Neural cell (in vitro differentiated cells): ENCODE data around the gene TPCN1. TPM values are rescaled to one million over a fixed set of nuclear protein-coding genes. Genes with fewer than 3 reads are reported as not detected.

Experiments used
- H2AFZ ChIP-seq: fragments of 200-600, 300-800 bp; sonication (generic), shearing (Covaris generic); 2 replicates; pipeline ENCODE4 v1.6.0; 2014; ENCODE audit warnings: low read depth, mild to moderate bottlenecking, antibody characterized with exemption, low read length, moderate library complexity
- H3F3A ChIP-seq: fragments of 200-600 bp; shearing (Covaris generic); 2 replicates; pipeline ENCODE4 v1.6.1; 2016; ENCODE audit warnings: mild to moderate bottlenecking, moderate library complexity, mixed read lengths, antibody characterized with exemption, low read length; ENCODE audit not compliant: insufficient read depth, poor library complexity, severe bottlenecking
- H3K27ac ChIP-seq: fragments of 200-600, 300-800 bp; sonication (generic), shearing (Covaris generic); 2 replicates; pipeline ENCODE4 v1.5.1; 2014; ENCODE audit warnings: mild to moderate bottlenecking, low read length, moderate library complexity
- H3K27me3 ChIP-seq: fragments of 300-800, 200-600 bp; sonication (generic), shearing (Covaris generic); 2 replicates; pipeline ENCODE4 v1.6.0; 2014; ENCODE audit warnings: mild to moderate bottlenecking, low read depth, low read length, moderate library complexity; ENCODE audit not compliant: insufficient read depth
- H3K36me3 ChIP-seq: fragments of 300-800, 200-600 bp; sonication (generic), shearing (Covaris generic); 2 replicates; pipeline ENCODE4 v1.5.1; 2014; ENCODE audit warnings: mild to moderate bottlenecking, antibody characterized with exemption, low read length, moderate library complexity; ENCODE audit not compliant: insufficient read depth
- H3K4me2 ChIP-seq: fragments of 300-800, 200-600 bp; sonication (generic), shearing (Covaris generic); 2 replicates; pipeline ENCODE4 v1.6.0; 2014; ENCODE audit warnings: mild to moderate bottlenecking, low read length
- H3K4me3 ChIP-seq: fragments of 300-800, 200-600 bp; sonication (generic), shearing (Covaris generic); 2 replicates; pipeline ENCODE4 v1.5.1; 2014; ENCODE audit warnings: mild to moderate bottlenecking, low read length, moderate library complexity
- H3K79me2 ChIP-seq: fragments of 200-600 bp; shearing (Covaris generic); replicated peaks from 2 replicates; pipeline ENCODE4 v1.6.0; 2014; ENCODE audit warnings: mild to moderate bottlenecking, low read length, moderate library complexity; ENCODE audit not compliant: insufficient read depth
- H3K9ac ChIP-seq: fragments of 300-800, 200-600 bp; sonication (generic), shearing (Covaris generic); 2 replicates; pipeline ENCODE4 v1.6.1; 2016; ENCODE audit warnings: mild to moderate bottlenecking, low read length, mixed read lengths
- H3K9me2 ChIP-seq: fragments of 200-600 bp; shearing (Covaris generic); 2 replicates; pipeline ENCODE4 v1.6.1; 2016; ENCODE audit warnings: mild to moderate bottlenecking, low read length, mixed read lengths; ENCODE audit not compliant: insufficient read depth
- H3K9me3 ChIP-seq: fragments of 200-600, 300-800 bp; sonication (generic), shearing (Covaris generic); 2 replicates; pipeline ENCODE4 v1.6.1; 2016; ENCODE audit warnings: mild to moderate bottlenecking, mixed run types, low read length, moderate library complexity, mixed read lengths
- H4K20me1 ChIP-seq: fragments of 200-600 bp; shearing (Covaris generic); 2 replicates; pipeline ENCODE4 v1.6.1; 2016; ENCODE audit warnings: mild to moderate bottlenecking, mixed run types; ENCODE audit not compliant: insufficient read depth
- EP300 ChIP-seq: fragments of 450-650 bp; conservative IDR thresholded peaks from 2 replicates; pipeline ENCODE4 v1.6.1; 2014; ENCODE audit warnings: antibody characterized with exemption, mild to moderate bottlenecking, moderate library complexity; ENCODE audit not compliant: poor library complexity, severe bottlenecking
- EZH2 ChIP-seq: fragments of 200-600, 300-800 bp; shearing (Covaris generic), sonication (generic); IDR thresholded peaks from 2 replicates; pipeline ENCODE4 v1.6.1; 2014; ENCODE audit warnings: antibody characterized with exemption, low read length, borderline replicate concordance, mild to moderate bottlenecking; ENCODE audit not compliant: insufficient read depth, poor library complexity, severe bottlenecking
- MXI1 ChIP-seq: fragments of 450-650 bp; conservative IDR thresholded peaks from 2 replicates; pipeline ENCODE4 v1.6.1; 2014; ENCODE audit warnings: antibody characterized with exemption, mild to moderate bottlenecking; ENCODE audit not compliant: poor library complexity, severe bottlenecking
- POLR2AphosphoS5 ChIP-seq: IDR thresholded peaks from 2 replicates; pipeline ENCODE4 v1.6.1; 2012
- RAD21 ChIP-seq: fragments of 450-650 bp; conservative IDR thresholded peaks from 2 replicates; pipeline ENCODE4 v1.6.1; 2014; ENCODE audit warnings: antibody characterized with exemption, mild to moderate bottlenecking, moderate library complexity
- SMC3 ChIP-seq: fragments of 450-650 bp; conservative IDR thresholded peaks from 2 replicates; pipeline ENCODE4 v1.6.1; 2014; ENCODE audit warnings: antibody characterized with exemption, mild to moderate bottlenecking, moderate library complexity; ENCODE audit not compliant: poor library complexity
- TAF1 ChIP-seq: IDR thresholded peaks from 2 replicates; pipeline ENCODE4 v1.6.1; 2012; ENCODE audit warnings: low read depth
- polyA plus RNA-seq: library from polyadenylated mRNA; depleted of rRNA; stranded (reverse); fragments of >200 nt; gene quantifications from 2 replicates; pipeline ENCODE4 v1.2.3, GENCODE V29; 2014
- TF ChIP-seq, protein P1 (sequence below): fragments of 450-650 bp; IDR thresholded peaks from 2 replicates; pipeline ENCODE4 v1.5.1; 2014; ENCODE audit warnings: antibody characterized with exemption, mild to moderate bottlenecking, moderate library complexity; ENCODE audit not compliant: poor library complexity, severe bottlenecking
- TF ChIP-seq, protein P2 (sequence below): IDR thresholded peaks from 2 replicates; pipeline ENCODE4 v1.6.1; 2012; ENCODE audit warnings: borderline replicate concordance

Gene TPCN1
- polyA plus RNA-seq, 1 donor from 2014 or later, result 4.0 TPM

DNA sequence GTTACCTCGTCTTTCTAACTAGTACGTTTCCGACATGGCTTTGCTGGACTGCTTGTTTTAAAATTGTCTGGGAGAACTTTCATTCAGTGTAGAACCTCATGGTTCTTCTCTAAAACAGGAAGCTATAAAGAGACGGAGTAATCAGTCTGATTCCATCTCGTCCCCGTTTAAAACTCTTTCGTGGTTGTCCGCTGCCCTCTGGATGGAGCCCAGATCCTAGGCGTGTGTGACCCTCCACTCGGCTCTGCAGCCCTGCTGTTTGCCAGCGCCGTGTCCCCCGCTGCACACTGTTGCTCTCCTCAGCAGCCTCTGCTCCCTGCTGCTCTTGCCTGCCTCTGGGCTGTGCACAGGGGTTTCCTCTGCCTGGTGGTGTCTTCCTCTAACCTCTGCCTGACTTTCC lies 63.5 kb downstream of the TPCN1 start:
- Histone ChIP-seq H3K9me2 (no peaks in the 10 kb centered on the region), H3K79me2 (no peaks in the 10 kb centered on the region), H3K27me3 (no peaks in the 10 kb centered on the region), H3F3A (no peaks in the 10 kb centered on the region), H3K4me2 (no peak overlapping the region), H3K9ac (no peak overlapping the region), H3K36me3 (no peaks in the 10 kb centered on the region), H3K4me3 (no peak overlapping the region), H4K20me1 (no peaks in the 10 kb centered on the region), H3K27ac (no peak overlapping the region), H2AFZ (no peak overlapping the region), H3K9me3 (no peaks in the 10 kb centered on the region)
- TF ChIP-seq MXI1 (no peak), EZH2 (no peak), EP300 (no peak), TAF1 (no peak), SMC3 (no peak), POLR2AphosphoS5 (no peak), RAD21 (no peak)
- TF ChIP-seq, protein P1, sequence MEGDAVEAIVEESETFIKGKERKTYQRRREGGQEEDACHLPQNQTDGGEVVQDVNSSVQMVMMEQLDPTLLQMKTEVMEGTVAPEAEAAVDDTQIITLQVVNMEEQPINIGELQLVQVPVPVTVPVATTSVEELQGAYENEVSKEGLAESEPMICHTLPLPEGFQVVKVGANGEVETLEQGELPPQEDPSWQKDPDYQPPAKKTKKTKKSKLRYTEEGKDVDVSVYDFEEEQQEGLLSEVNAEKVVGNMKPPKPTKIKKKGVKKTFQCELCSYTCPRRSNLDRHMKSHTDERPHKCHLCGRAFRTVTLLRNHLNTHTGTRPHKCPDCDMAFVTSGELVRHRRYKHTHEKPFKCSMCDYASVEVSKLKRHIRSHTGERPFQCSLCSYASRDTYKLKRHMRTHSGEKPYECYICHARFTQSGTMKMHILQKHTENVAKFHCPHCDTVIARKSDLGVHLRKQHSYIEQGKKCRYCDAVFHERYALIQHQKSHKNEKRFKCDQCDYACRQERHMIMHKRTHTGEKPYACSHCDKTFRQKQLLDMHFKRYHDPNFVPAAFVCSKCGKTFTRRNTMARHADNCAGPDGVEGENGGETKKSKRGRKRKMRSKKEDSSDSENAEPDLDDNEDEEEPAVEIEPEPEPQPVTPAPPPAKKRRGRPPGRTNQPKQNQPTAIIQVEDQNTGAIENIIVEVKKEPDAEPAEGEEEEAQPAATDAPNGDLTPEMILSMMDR, result no peak
- TF ChIP-seq, protein P2, sequence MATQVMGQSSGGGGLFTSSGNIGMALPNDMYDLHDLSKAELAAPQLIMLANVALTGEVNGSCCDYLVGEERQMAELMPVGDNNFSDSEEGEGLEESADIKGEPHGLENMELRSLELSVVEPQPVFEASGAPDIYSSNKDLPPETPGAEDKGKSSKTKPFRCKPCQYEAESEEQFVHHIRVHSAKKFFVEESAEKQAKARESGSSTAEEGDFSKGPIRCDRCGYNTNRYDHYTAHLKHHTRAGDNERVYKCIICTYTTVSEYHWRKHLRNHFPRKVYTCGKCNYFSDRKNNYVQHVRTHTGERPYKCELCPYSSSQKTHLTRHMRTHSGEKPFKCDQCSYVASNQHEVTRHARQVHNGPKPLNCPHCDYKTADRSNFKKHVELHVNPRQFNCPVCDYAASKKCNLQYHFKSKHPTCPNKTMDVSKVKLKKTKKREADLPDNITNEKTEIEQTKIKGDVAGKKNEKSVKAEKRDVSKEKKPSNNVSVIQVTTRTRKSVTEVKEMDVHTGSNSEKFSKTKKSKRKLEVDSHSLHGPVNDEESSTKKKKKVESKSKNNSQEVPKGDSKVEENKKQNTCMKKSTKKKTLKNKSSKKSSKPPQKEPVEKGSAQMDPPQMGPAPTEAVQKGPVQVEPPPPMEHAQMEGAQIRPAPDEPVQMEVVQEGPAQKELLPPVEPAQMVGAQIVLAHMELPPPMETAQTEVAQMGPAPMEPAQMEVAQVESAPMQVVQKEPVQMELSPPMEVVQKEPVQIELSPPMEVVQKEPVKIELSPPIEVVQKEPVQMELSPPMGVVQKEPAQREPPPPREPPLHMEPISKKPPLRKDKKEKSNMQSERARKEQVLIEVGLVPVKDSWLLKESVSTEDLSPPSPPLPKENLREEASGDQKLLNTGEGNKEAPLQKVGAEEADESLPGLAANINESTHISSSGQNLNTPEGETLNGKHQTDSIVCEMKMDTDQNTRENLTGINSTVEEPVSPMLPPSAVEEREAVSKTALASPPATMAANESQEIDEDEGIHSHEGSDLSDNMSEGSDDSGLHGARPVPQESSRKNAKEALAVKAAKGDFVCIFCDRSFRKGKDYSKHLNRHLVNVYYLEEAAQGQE, result no peak

- no peaks in the 10 kb centered on the region for H3K27me3 ChIP-seq
These were observed 64.7 kb downstream of the TPCN1 start for GRCh38 chr12:113285679-113286610.

More at GRCh38 chr12:113285679-113286610, 64.7 kb downstream of the TPCN1 start:
- no peak overlapping the region for H3K9ac ChIP-seq
- H2AFZ ChIP-seq, result no peak overlapping the region
- no peak overlapping the region for H3K4me2 ChIP-seq
- H3F3A ChIP-seq, result no peaks in the 10 kb centered on the region
- H3K36me3 ChIP-seq, result no peaks in the 10 kb centered on the region
- H3K4me3 ChIP-seq, result no peak overlapping the region
- no peaks in the 10 kb centered on the region for H4K20me1 ChIP-seq
- H3K9me3 ChIP-seq, result no peaks in the 10 kb centered on the region
- no peaks in the 10 kb centered on the region for H3K79me2 ChIP-seq
- H3K9me2 ChIP-seq, result no peaks in the 10 kb centered on the region
- TF ChIP-seq EZH2, result no peak
- TF ChIP-seq, protein P1, result no peak
- no peak for TF ChIP-seq SMC3
- no peak for TF ChIP-seq MXI1
- no peak for TF ChIP-seq POLR2AphosphoS5
- TF ChIP-seq TAF1, result no peak
- no peak for TF ChIP-seq EP300
- no peak for TF ChIP-seq RAD21
- TF ChIP-seq, protein P2, result no peak
- no peak overlapping the region for H3K27ac ChIP-seq
